HepG2 (cell line): ENCODE results near the gene ZC3H18. TPM values are rescaled to one million over a fixed set of nuclear protein-coding genes. Genes with fewer than 3 reads are reported as not detected.

ENCODE experiments used
- CSRNP1 ChIP-seq: sonication (generic); formaldehyde crosslinking; IDR thresholded peaks from 2 replicates; pipeline ENCODE4 v1.8.1; 2023; ENCODE audit warnings: mild to moderate bottlenecking, missing genetic modification reagents
- DNMT1 ChIP-seq: sonication (generic); formaldehyde crosslinking; IDR thresholded peaks from 2 replicates; pipeline ENCODE4 v1.5.1; 2020; ENCODE audit warnings: mild to moderate bottlenecking, missing genetic modification reagents
- DR1 ChIP-seq: sonication (generic); formaldehyde crosslinking; IDR thresholded peaks from 2 replicates; pipeline ENCODE4 v1.8.0; 2021; ENCODE audit warnings: mild to moderate bottlenecking, missing genetic modification reagents, inconsistent platforms
- GTF2F1 ChIP-seq: fragments of 150-350 bp; IDR thresholded peaks from 2 replicates; pipeline ENCODE4 v1.6.1; 2014; ENCODE audit warnings: low read length
- HNF4G ChIP-seq, 2 experiments: sonication (generic) in 1 of 2; formaldehyde crosslinking in 1 of 2; IDR thresholded peaks; 2 replicates each; pipeline versions ENCODE4 v1.4.0 to v1.6.1; 2011 to 2020; ENCODE audit warnings: borderline replicate concordance in 2 of 2, low read depth in 2 of 2, mild to moderate bottlenecking in 2 of 2, low read length in 1 of 2, missing genetic modification reagents in 1 of 2, moderate library complexity in 1 of 2
- HOMEZ ChIP-seq: IDR thresholded peaks from 2 replicates; pipeline ENCODE4 v1.6.1; 2016; ENCODE audit warnings: low read depth
- KDM2A ChIP-seq: sonication (generic); formaldehyde crosslinking; IDR thresholded peaks from 2 replicates; pipeline ENCODE4 v1.4.0; 2020; ENCODE audit warnings: low read depth, missing genetic modification reagents, borderline replicate concordance
- NCOA1 ChIP-seq: sonication (generic); formaldehyde crosslinking; IDR thresholded peaks from 2 replicates; pipeline ENCODE4 v1.9.0; 2021; ENCODE audit warnings: missing genetic modification reagents
- STAT6 ChIP-seq: sonication (generic); formaldehyde crosslinking; IDR thresholded peaks from 2 replicates; pipeline ENCODE4 v1.4.0; 2020; ENCODE audit warnings: missing genetic modification reagents, mild to moderate bottlenecking, borderline replicate concordance
- ZBTB43 ChIP-seq: sonication (generic); formaldehyde crosslinking; conservative IDR thresholded peaks from 2 replicates; pipeline ENCODE4 v1.4.0; 2020; ENCODE audit warnings: missing genetic modification reagents
- ZFP91 ChIP-seq: sonication (generic); formaldehyde crosslinking; IDR thresholded peaks from 2 replicates; pipeline ENCODE4 v1.9.0; 2022; ENCODE audit warnings: missing genetic modification reagents, mild to moderate bottlenecking, borderline replicate concordance
- ZNF160 ChIP-seq: sonication (generic); formaldehyde crosslinking; IDR thresholded peaks from 2 replicates; pipeline ENCODE4 v1.8.0; 2022; ENCODE audit warnings: mild to moderate bottlenecking, inconsistent platforms, missing genetic modification reagents
- ZNF230 ChIP-seq: sonication (generic); formaldehyde crosslinking; IDR thresholded peaks from 2 replicates; pipeline ENCODE4 v1.4.0; 2020; ENCODE audit warnings: mild to moderate bottlenecking, missing genetic modification reagents
- ZNF329 ChIP-seq: sonication (generic); formaldehyde crosslinking; IDR thresholded peaks from 2 replicates; pipeline ENCODE4 v1.9.0; 2021; ENCODE audit warnings: low read depth, mild to moderate bottlenecking, missing genetic modification reagents
- ZNF335 ChIP-seq: sonication (generic); formaldehyde crosslinking; IDR thresholded peaks from 2 replicates; pipeline ENCODE4 v1.4.0; 2020; ENCODE audit warnings: missing genetic modification reagents
- ZNF597 ChIP-seq: sonication (generic); formaldehyde crosslinking; IDR thresholded peaks from 2 replicates; pipeline ENCODE4 v1.5.0; 2020; ENCODE audit warnings: missing genetic modification reagents
- ZNF598 ChIP-seq: sonication (generic); formaldehyde crosslinking; IDR thresholded peaks from 2 replicates; pipeline ENCODE4 v1.5.1; 2020; ENCODE audit warnings: mild to moderate bottlenecking, missing genetic modification reagents, borderline replicate concordance
- polyA plus RNA-seq, 8 experiments: library from polyadenylated mRNA; depleted of rRNA in 3 of 8; stranded (reverse) in 7 of 8; unstranded in 1 of 8; fragments of >200 nt; fragmentation: Illumina TruSeq in 4 of 8; extraction: Trizol in 4 of 8; gene quantifications; 2 replicates each; pipeline versions ENCODE4 v1.2.1 to v1.2.3, GENCODE V29; 2011 to 2016; ENCODE audit warnings: low read depth in 4 of 8, missing spikeins in 1 of 8, mixed read lengths in 1 of 8; ENCODE audit not compliant: insufficient read depth in 1 of 8
- total RNA-seq, 5 experiments: library from RNA; depleted of rRNA; stranded (reverse); fragments of >200 nt; fragmentation: Illumina TruSeq; extraction: Trizol; gene quantifications; 2 replicates each; pipeline ENCODE4 v1.2.3, GENCODE V29; 2016; ENCODE audit warnings: low read depth in 1 of 5

The ZC3H18 gene
- total and polyA plus RNA-seq, 2 of the 13 experiments (the other 11 are each of a cell fraction or from before 2014, with no cell fraction given), result 11.2 to 27.4 TPM

- TF ChIP-seq ZNF597 (CRISPR knock-in tag), result no peak
- TF ChIP-seq KDM2A (CRISPR knock-in tag), result peak; percentile 95
- peak; percentile 87 for TF ChIP-seq GTF2F1
- 0 out of 2 replicates have a peak, but pooled peaks have one; percentile 27 for TF ChIP-seq HOMEZ (CRISPR knock-in tag)
- no peak for TF ChIP-seq HNF4G (IDR thresholded peaks at IDR 0.05; ENCODE audit: borderline replicate concordance, low read depth, low read length)
- no peak for TF ChIP-seq HNF4G (CRISPR knock-in tag; IDR thresholded peaks at IDR 0.05; ENCODE audit: borderline replicate concordance, low read depth)
- peak; percentile 76; the same call in 1 of the 2 replicates for TF ChIP-seq DNMT1 (CRISPR knock-in tag)
- TF ChIP-seq ZNF598 (CRISPR knock-in tag), result no peak
- 0 out of 2 replicates have a peak, but pooled peaks have one; percentile 58 for TF ChIP-seq ZBTB43 (CRISPR knock-in tag)
- TF ChIP-seq ZNF329 (CRISPR knock-in tag), result no peak; the same call in none of the 2 replicates
- 0 out of 2 replicates have a peak, but pooled peaks have one; percentile 16 for TF ChIP-seq ZNF230 (CRISPR knock-in tag)
- TF ChIP-seq ZFP91 (CRISPR knock-in tag), result no peak; the same call in 1 of the 2 replicates
- 0 out of 2 replicates have a peak, but pooled peaks have one; percentile 31 for TF ChIP-seq ZNF335 (CRISPR knock-in tag)
- TF ChIP-seq DR1, result peak; percentile 75
- TF ChIP-seq ZNF160 (CRISPR knock-in tag), result peak; percentile 53; the same call in 1 of the 2 replicates
- TF ChIP-seq NCOA1 (CRISPR knock-in tag), result no peak
- TF ChIP-seq STAT6, result no peak
- no peak for TF ChIP-seq CSRNP1 (CRISPR knock-in tag)
Measured at GRCh38 chr16:88569985-88570690, at the start of gene ZC3H18 (continued).
